ENCODE results near the gene SAG.

Gene SAG

GRCh38 chr2:233290051-233290845 lies 17.4 kb upstream of the SAG start:
- Histone ChIP-seq H3K27ac (ENCODE audit: low read length) (no peak overlapping the region), H3K9ac (ENCODE audit: low read length) (no peak overlapping the region), H2AFZ (ENCODE audit: low read depth, low read length) (no peak overlapping the region), H3K4me2 (ENCODE audit: low read length) (no peak overlapping the region), H4K20me1 (ENCODE audit: insufficient read depth, low read length) (no peaks in the 10 kb centered on the region), H3K36me3 (replicated peaks; ENCODE audit: low read depth, low read length) (peaks cover 27% of the 10 kb centered on the region), H3K4me1 (ENCODE audit: low read length) (no peaks in the 10 kb centered on the region), H3K9me3 (ENCODE audit: insufficient read depth, low read length) (no peaks in the 10 kb centered on the region), H3K4me3 (ENCODE audit: low read length) (no peak overlapping the region), H3K27me3 (ENCODE audit: low read depth, low read length) (no peaks in the 10 kb centered on the region), H3K79me2 (ENCODE audit: low read length) (no peaks in the 10 kb centered on the region)
- TF ChIP-seq CTCF (IDR thresholded peaks at IDR 0.05; ENCODE audit: low read depth, low read length) (no peak), EZH2phosphoT487 (IDR thresholded peaks at IDR 0.05; ENCODE audit: low read depth) (no peak)

- Histone ChIP-seq H3K4me2 (ENCODE audit: low read length) (no peak overlapping the region), H3K36me3 (replicated peaks; ENCODE audit: low read depth, low read length) (peaks cover 11% of the 10 kb centered on the region), H3K27me3 (ENCODE audit: low read depth, low read length) (no peaks in the 10 kb centered on the region), H2AFZ (ENCODE audit: low read depth, low read length) (no peak overlapping the region), H3K27ac (ENCODE audit: low read length) (no peak overlapping the region), H3K9me3 (ENCODE audit: insufficient read depth, low read length) (no peaks in the 10 kb centered on the region), H3K79me2 (ENCODE audit: low read length) (no peaks in the 10 kb centered on the region), H4K20me1 (ENCODE audit: insufficient read depth, low read length) (no peaks in the 10 kb centered on the region), H3K4me1 (ENCODE audit: low read length) (no peaks in the 10 kb centered on the region), H3K4me3 (ENCODE audit: low read length) (no peak overlapping the region), H3K9ac (ENCODE audit: low read length) (no peak overlapping the region)
- TF ChIP-seq EZH2phosphoT487 (IDR thresholded peaks at IDR 0.05; ENCODE audit: low read depth) (no peak), CTCF (IDR thresholded peaks at IDR 0.05; ENCODE audit: low read depth, low read length) (no peak)
These were observed 11.7 kb upstream of the SAG start for GRCh38 chr2:233295891-233296290.

GRCh38 chr2:233297076-233297475 lies 10.5 kb upstream of the SAG start:
- H3K79me2 ChIP-seq (ENCODE audit: low read length): no peaks in the 10 kb centered on the region
- H3K4me2 ChIP-seq (ENCODE audit: low read length): no peak overlapping the region
- H3K4me1 ChIP-seq (ENCODE audit: low read length): no peaks in the 10 kb centered on the region
- H3K4me3 ChIP-seq (ENCODE audit: low read length): no peak overlapping the region
- peaks cover 9% of the 10 kb centered on the region for H3K36me3 ChIP-seq (replicated peaks; ENCODE audit: low read depth, low read length)
- no peak overlapping the region for H3K9ac ChIP-seq (ENCODE audit: low read length)
- H2AFZ ChIP-seq (ENCODE audit: low read depth, low read length): no peak overlapping the region
- H3K27me3 ChIP-seq (ENCODE audit: low read depth, low read length): no peaks in the 10 kb centered on the region
- no peaks in the 10 kb centered on the region for H3K9me3 ChIP-seq (ENCODE audit: insufficient read depth, low read length)
- no peak for TF ChIP-seq EZH2phosphoT487 (IDR thresholded peaks at IDR 0.05; ENCODE audit: low read depth)
- no peak for TF ChIP-seq CTCF (IDR thresholded peaks at IDR 0.05; ENCODE audit: low read depth, low read length)
- H3K27ac ChIP-seq (ENCODE audit: low read length): no peak overlapping the region
- no peaks in the 10 kb centered on the region for H4K20me1 ChIP-seq (ENCODE audit: insufficient read depth, low read length)

GRCh38 chr2:233300401-233300800 lies 7.2 kb upstream of the SAG start:
- TF ChIP-seq EZH2phosphoT487 (IDR thresholded peaks at IDR 0.05; ENCODE audit: low read depth) (no peak), CTCF (IDR thresholded peaks at IDR 0.05; ENCODE audit: low read depth, low read length) (no peak)
- Histone ChIP-seq H2AFZ (ENCODE audit: low read depth, low read length) (no peak overlapping the region), H3K27ac (ENCODE audit: low read length) (no peak overlapping the region), H4K20me1 (ENCODE audit: insufficient read depth, low read length) (no peaks in the 10 kb centered on the region), H3K27me3 (ENCODE audit: low read depth, low read length) (no peaks in the 10 kb centered on the region), H3K4me3 (ENCODE audit: low read length) (no peak overlapping the region), H3K36me3 (replicated peaks; ENCODE audit: low read depth, low read length) (no peaks in the 10 kb centered on the region), H3K4me1 (ENCODE audit: low read length) (no peaks in the 10 kb centered on the region), H3K4me2 (ENCODE audit: low read length) (no peak overlapping the region), H3K79me2 (ENCODE audit: low read length) (no peaks in the 10 kb centered on the region), H3K9me3 (ENCODE audit: insufficient read depth, low read length) (no peaks in the 10 kb centered on the region), H3K9ac (ENCODE audit: low read length) (no peak overlapping the region)
